Tongue (tissue), 2 donors: ENCODE results near the gene ARRDC3. TPM values are rescaled to one million over a fixed set of nuclear protein-coding genes. Genes with fewer than 3 reads are reported as not detected.

Experiments
- DNase-seq: peaks from one replicate; pipeline ENCODE4 v3.0.0-alpha.2; 2015
- total RNA-seq: library from RNA; depleted of rRNA; stranded (reverse); fragments of >200 nt; gene quantifications from one replicate; pipeline ENCODE4 v1.2.3, GENCODE V29; 2014

ARRDC3 gene
- total RNA-seq, 1 donor from 2014 or later = 236 TPM

- DNase-seq = peak; percentile 95
Measured at GRCh38 chr5:91384671-91385430, 1.7 kb upstream of the ARRDC3 start.

GRCh38 chr5:91383956-91384300 lies 811 bp upstream of the ARRDC3 start:
- DNase-seq = peak; percentile 68

- peak; percentile 77 for DNase-seq
Measured at GRCh38 chr5:91382530-91383026, 539 bp downstream of the ARRDC3 start.

- DNase-seq = peak; percentile 97
Measured at GRCh38 chr5:91381774-91382359, 1.2 kb downstream of the ARRDC3 start.

GRCh38 chr5:91381239-91381773 lies 1.8 kb downstream of the ARRDC3 start:
- no peak for DNase-seq

- peak; percentile 99 for DNase-seq
Measured at GRCh38 chr5:91380491-91381238, 2.5 kb downstream of the ARRDC3 start.

- peak; percentile 98 for DNase-seq
Measured at GRCh38 chr5:91379914-91380490, 3.1 kb downstream of the ARRDC3 start.

GRCh38 chr5:91379246-91379913 lies 3.7 kb downstream of the ARRDC3 start:
- no peak for DNase-seq

GRCh38 chr5:91378752-91379211 lies 4.3 kb downstream of the ARRDC3 start:
- peak; percentile 59 for DNase-seq

- no peak for DNase-seq
Measured at GRCh38 chr5:91374893-91375520, 8.1 kb downstream of the ARRDC3 start.

GRCh38 chr5:91373600-91373999 lies 9.5 kb downstream of the ARRDC3 start:
- DNase-seq = no peak

- no peak for DNase-seq
Measured at GRCh38 chr5:91373006-91373405, 10.1 kb downstream of the ARRDC3 start.

GRCh38 chr5:91369480-91369879 lies 13.6 kb downstream of the ARRDC3 start:
- DNase-seq = no peak

- DNase-seq = no peak
Measured at GRCh38 chr5:91367908-91368648, 15.0 kb downstream of the ARRDC3 start.

- DNase-seq = no peak
Measured at GRCh38 chr5:91367344-91367743, 15.8 kb downstream of the ARRDC3 start.

- DNase-seq = no peak
Measured at GRCh38 chr5:91366551-91366950, 16.6 kb downstream of the ARRDC3 start.

GRCh38 chr5:91365498-91365897 lies 17.6 kb downstream of the ARRDC3 start:
- no peak for DNase-seq

- no peak for DNase-seq
Measured at GRCh38 chr5:91362935-91363334, 20.2 kb downstream of the ARRDC3 start.

- DNase-seq = no peak
Measured at GRCh38 chr5:91361790-91362189, 21.3 kb downstream of the ARRDC3 start.

- DNase-seq = no peak
Measured at GRCh38 chr5:91361055-91361701, 21.9 kb downstream of the ARRDC3 start.
